Endothelial cell of umbilical vein (primary cell): ENCODE results near the gene TENT4A. TPM values are rescaled to one million over a fixed set of nuclear protein-coding genes. Genes with fewer than 3 reads are reported as not detected.

Source experiments
- BruUV-seq: library from RNA; stranded (reverse); fragments of 400-500 nt; replicated peaks from 2 replicates; lab custom pipeline; 2021; lab: Mats Ljungman, UMichigan
- CTCF ChIA-PET: fragments of 300-600, 350-600 bp; sonication (Branson Sonifier 250); formaldehyde crosslinking; loops from one replicate; lab custom pipeline; 2021; ENCODE audit warnings: antibody characterized with exemption, inconsistent platforms; lab: Charles Lee
- POLR2A ChIA-PET: fragments of 300-600, 350-600 bp; sonication (Branson Sonifier 250); formaldehyde crosslinking; loops from one replicate; lab custom pipeline; 2021; ENCODE audit warnings: antibody characterized with exemption, inconsistent platforms; lab: Charles Lee
- DNase-seq: peaks from one replicate; pipeline ENCODE4 v3.0.0-alpha.2; 2011; ENCODE audit warnings: low read depth, low spot score
- FAIRE-seq: peaks from 2 replicates; lab custom pipeline; 2011; peaks lifted over from hg19 to GRCh38; lab: Jason Lieb, UNC
- H2AFZ ChIP-seq: 2 replicates; pipeline ENCODE4 v1.6.0; 2012; ENCODE audit warnings: low read depth, low read length, control low read depth, inconsistent platforms
- H3K27ac ChIP-seq: 2 replicates; pipeline ENCODE4 v1.5.1; 2011; ENCODE audit warnings: low read depth, mild to moderate bottlenecking, control low read depth, low read length, moderate library complexity; ENCODE audit not compliant: insufficient read depth
- H3K27me3 ChIP-seq, 2 experiments: 2 replicates each; pipeline versions ENCODE4 v1.6.0 to v1.6.1; 2011; ENCODE audit warnings: low read length in 2 of 2, mixed read lengths in 1 of 2; ENCODE audit not compliant: control insufficient read depth in 2 of 2, insufficient read depth in 2 of 2
- H3K36me3 ChIP-seq, 2 experiments: 2 replicates in 1 of 2; 3 replicates in 1 of 2; pipeline ENCODE4 v1.5.1; 2011; ENCODE audit warnings: low read length in 2 of 2, mild to moderate bottlenecking in 1 of 2, moderate library complexity in 1 of 2; ENCODE audit not compliant: control insufficient read depth in 2 of 2, insufficient read depth in 2 of 2; ENCODE audit errors: extremely low read depth in 1 of 2
- H3K4me1 ChIP-seq: 3 replicates; pipeline ENCODE4 v1.5.1; 2011; ENCODE audit warnings: mild to moderate bottlenecking, low read length; ENCODE audit not compliant: control insufficient read depth, insufficient read depth; ENCODE audit errors: extremely low read depth
- H3K4me2 ChIP-seq: 2 replicates; pipeline ENCODE4 v1.6.1; 2011; ENCODE audit warnings: low read length, control low read depth, mixed read lengths; ENCODE audit not compliant: insufficient read depth
- H3K4me3 ChIP-seq, 3 experiments: fragments of 200-600 bp in 1 of 3; sonication (generic), shearing (Covaris generic) in 1 of 3; replicated peaks in 1 of 3; 2 replicates each; pipeline ENCODE4 v1.5.1; 2011 to 2016; ENCODE audit warnings: control low read depth in 3 of 3, low read length in 3 of 3, mild to moderate bottlenecking in 2 of 3, inconsistent platforms in 1 of 3, low read depth in 1 of 3, moderate library complexity in 1 of 3; ENCODE audit not compliant: insufficient read depth in 1 of 3
- H3K79me2 ChIP-seq: 2 replicates; pipeline ENCODE4 v1.6.0; 2012; ENCODE audit warnings: low read length, inconsistent platforms; ENCODE audit not compliant: control insufficient read depth, insufficient read depth
- H3K9ac ChIP-seq: replicated peaks from 2 replicates; pipeline ENCODE3; 2011; ENCODE audit warnings: low read length, control low read depth; ENCODE audit not compliant: insufficient read depth; ENCODE audit errors: extremely low read depth
- H3K9me1 ChIP-seq: replicated peaks from 3 replicates; pipeline ENCODE4 v1.6.0; 2011; ENCODE audit warnings: mild to moderate bottlenecking, low read length; ENCODE audit not compliant: control insufficient read depth, insufficient read depth; ENCODE audit errors: extremely low read depth
- H3K9me3 ChIP-seq: replicated peaks from 2 replicates; pipeline ENCODE4 v1.5.1; 2012; ENCODE audit warnings: low read length, inconsistent platforms; ENCODE audit not compliant: control insufficient read depth, insufficient read depth
- H4K20me1 ChIP-seq: replicated peaks from 2 replicates; pipeline ENCODE3; 2011; ENCODE audit warnings: mild to moderate bottlenecking, low read length; ENCODE audit not compliant: control insufficient read depth, insufficient read depth; ENCODE audit errors: extremely low read depth
- EZH2 ChIP-seq: IDR thresholded peaks from 2 replicates; pipeline ENCODE4 v1.6.1; 2012; ENCODE audit warnings: borderline replicate concordance, low read depth, mild to moderate bottlenecking, moderate library complexity, low read length, inconsistent platforms; ENCODE audit not compliant: severe bottlenecking
- FOS ChIP-seq: IDR thresholded peaks from 2 replicates; pipeline ENCODE4 v1.6.1; 2011; ENCODE audit warnings: mild to moderate bottlenecking, low read length, moderate library complexity, borderline replicate concordance; ENCODE audit not compliant: insufficient read depth
- GATA2 ChIP-seq: IDR thresholded peaks from 2 replicates; pipeline ENCODE4 v1.7.0; 2011; ENCODE audit warnings: low read depth, mild to moderate bottlenecking, moderate library complexity, mixed read lengths, low read length; ENCODE audit not compliant: insufficient read length, insufficient read depth
- JUN ChIP-seq: IDR thresholded peaks from 2 replicates; pipeline ENCODE4 v1.6.1; 2011; ENCODE audit warnings: borderline replicate concordance, low read depth; ENCODE audit not compliant: insufficient read length, insufficient read depth
- MAX ChIP-seq: IDR thresholded peaks from 2 replicates; pipeline ENCODE4 v1.6.1; 2011; ENCODE audit not compliant: insufficient read depth, insufficient read length
- MYC ChIP-seq: IDR thresholded peaks from one replicate; pipeline ENCODE4 v1.6.1; 2011; ENCODE audit warnings: mild to moderate bottlenecking, low read depth, low read length
- POLR2A ChIP-seq: IDR thresholded peaks from 2 replicates; pipeline ENCODE4 v1.6.1; 2012; ENCODE audit warnings: low read depth, mild to moderate bottlenecking, control low read depth, low read length
- POLR2AphosphoS5 ChIP-seq: IDR thresholded peaks from 2 replicates; pipeline ENCODE4 v1.6.1; 2012; ENCODE audit warnings: low read depth, mild to moderate bottlenecking, control low read depth, low read length, moderate library complexity; ENCODE audit not compliant: insufficient read depth
- dilution Hi-C: fragments of 300-500 bp; cut with MboI; formaldehyde crosslinking; loops from one replicate; pipeline ENCODE4 v1.15.0; 2019; ENCODE audit warnings: low sequenced_read_pairs; ENCODE audit not compliant: extremely low pct_ligation_motif_present
- intact Hi-C: fragments of 100-400 bp; cut with micrococcal nuclease; formaldehyde crosslinking; loops from one replicate; pipeline ENCODE4 v1.10.0; 2022
- polyA plus RNA-seq, 4 experiments: library from polyadenylated mRNA; depleted of rRNA in 3 of 4; stranded (reverse) in 3 of 4; unstranded in 1 of 4; fragments of >200 nt; gene quantifications; 2 replicates each; pipeline versions ENCODE4 v1.2.1 to v1.2.3, GENCODE V29; 2011 to 2012; ENCODE audit warnings: missing spikeins in 1 of 4
- total RNA-seq: library from RNA; stranded (reverse); gene quantifications from 2 replicates; pipeline ENCODE4 v1.2.3, GENCODE V29; 2021
- TF ChIP-seq, protein P1 (sequence below), 2 donors: IDR thresholded peaks; 1 replicate in 1 of 2; 2 replicates in 1 of 2; pipeline ENCODE4 v1.5.1; 2011; ENCODE audit warnings: low read length in 2 of 2, mild to moderate bottlenecking in 2 of 2, moderate library complexity in 2 of 2, control low read depth in 1 of 2, inconsistent platforms in 1 of 2, low read depth in 1 of 2; ENCODE audit not compliant: insufficient read depth in 1 of 2; ENCODE audit errors: extremely low read depth in 1 of 2

Gene TENT4A
- total and polyA plus RNA-seq, 2 donors (not counting 3 experiments of a cell fraction or from before 2014, with no cell fraction given): 10.2 to 35.4 TPM

GRCh38 chr5:6766604-6767093 is 53.4 kb downstream of the TENT4A start:
- H3K4me2 ChIP-seq: peak overlapping the region; percentile 46
- peak overlapping the region; percentile 1 for H2AFZ ChIP-seq
- H3K9me1 ChIP-seq: no peaks in the 10 kb centered on the region
- no peak overlapping the region for H3K27ac ChIP-seq
- H4K20me1 ChIP-seq: no peaks in the 10 kb centered on the region
- POLR2A ChIA-PET: no interaction called here
- TF ChIP-seq MYC: peak; percentile 10
- TF ChIP-seq GATA2: no peak
- peak; percentile 51 for TF ChIP-seq FOS
- H3K36me3 ChIP-seq: no peaks in the 10 kb centered on the region
- H3K79me2 ChIP-seq: no peaks in the 10 kb centered on the region
- no TSS peak for BruUV-seq
- H3K9ac ChIP-seq: no peak overlapping the region
- intact Hi-C loops: loop anchor here (1.0 to 10.0 kb wide), 2 partner anchors 1050 to 1088 kb away; partner anchors contain the start of gene CFAP90
- CTCF ChIA-PET: interaction anchor here (0.7 to 5.6 kb wide), 17 partner anchors 9 to 1271 kb away, joined by 3 to 89 read pairs (median 4); no protein-coding TSS in a partner anchor
- peaks cover 10% of the 10 kb centered on the region for H3K4me1 ChIP-seq
- FAIRE-seq (peak; percentile 91), DNase-seq (peak; percentile 77)
- H3K4me3 ChIP-seq: no peak overlapping the region
- dilution Hi-C loops: no loop called here
- H3K9me3 ChIP-seq: no peaks in the 10 kb centered on the region
- no peaks in the 10 kb centered on the region for H3K27me3 ChIP-seq

- no peaks in the 10 kb centered on the region for H3K9me1 ChIP-seq
- dilution Hi-C loops: no loop called here
- H3K9me3 ChIP-seq: no peaks in the 10 kb centered on the region
- H3K27me3 ChIP-seq: no peaks in the 10 kb centered on the region
- H3K9ac ChIP-seq: no peak overlapping the region
- no peak for FAIRE-seq
- no peaks in the 10 kb centered on the region for H3K36me3 ChIP-seq
- no peak for TF ChIP-seq FOS
- TF ChIP-seq JUN: no peak
- TF ChIP-seq GATA2: no peak
- no peak for TF ChIP-seq POLR2AphosphoS5
- TF ChIP-seq, protein P1, sequence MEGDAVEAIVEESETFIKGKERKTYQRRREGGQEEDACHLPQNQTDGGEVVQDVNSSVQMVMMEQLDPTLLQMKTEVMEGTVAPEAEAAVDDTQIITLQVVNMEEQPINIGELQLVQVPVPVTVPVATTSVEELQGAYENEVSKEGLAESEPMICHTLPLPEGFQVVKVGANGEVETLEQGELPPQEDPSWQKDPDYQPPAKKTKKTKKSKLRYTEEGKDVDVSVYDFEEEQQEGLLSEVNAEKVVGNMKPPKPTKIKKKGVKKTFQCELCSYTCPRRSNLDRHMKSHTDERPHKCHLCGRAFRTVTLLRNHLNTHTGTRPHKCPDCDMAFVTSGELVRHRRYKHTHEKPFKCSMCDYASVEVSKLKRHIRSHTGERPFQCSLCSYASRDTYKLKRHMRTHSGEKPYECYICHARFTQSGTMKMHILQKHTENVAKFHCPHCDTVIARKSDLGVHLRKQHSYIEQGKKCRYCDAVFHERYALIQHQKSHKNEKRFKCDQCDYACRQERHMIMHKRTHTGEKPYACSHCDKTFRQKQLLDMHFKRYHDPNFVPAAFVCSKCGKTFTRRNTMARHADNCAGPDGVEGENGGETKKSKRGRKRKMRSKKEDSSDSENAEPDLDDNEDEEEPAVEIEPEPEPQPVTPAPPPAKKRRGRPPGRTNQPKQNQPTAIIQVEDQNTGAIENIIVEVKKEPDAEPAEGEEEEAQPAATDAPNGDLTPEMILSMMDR (IDR thresholded peaks at IDR 0.05; ENCODE audit: extremely low read depth in 1 of 2, insufficient read depth in 1 of 2, low read depth in 1 of 2, low read length in 2 of 2): no peak
- no peak for TF ChIP-seq POLR2A
- no peak for TF ChIP-seq MYC
- no peak for TF ChIP-seq MAX
- TF ChIP-seq EZH2: no peak
- no peak for DNase-seq
- H3K4me2 ChIP-seq: no peak overlapping the region
- ChIA-PET CTCF (interaction anchor here (1.5 to 5.6 kb wide), 5 partner anchors 52 to 1049 kb away, joined by 9 to 89 read pairs (median 13); no protein-coding TSS in a partner anchor), POLR2A (no interaction called here)
- intact Hi-C loops: loop anchor here (10.0 kb wide), 1 partner anchor 1087 kb away; the partner anchor contains the start of gene CFAP90
- no peak overlapping the region for H3K4me3 ChIP-seq
- H4K20me1 ChIP-seq: no peaks in the 10 kb centered on the region
- no peaks in the 10 kb centered on the region for H3K79me2 ChIP-seq
- BruUV-seq: no TSS peak
- no peak overlapping the region for H2AFZ ChIP-seq
- H3K27ac ChIP-seq: no peak overlapping the region
- H3K4me1 ChIP-seq: peaks cover 10% of the 10 kb centered on the region
These were observed 54.3 kb downstream of the TENT4A start for GRCh38 chr5:6767481-6768063.
